ENCODE measurements around the gene OR5M11. TPM values are rescaled to one million over a fixed set of nuclear protein-coding genes. Genes with fewer than 3 reads are reported as not detected.
"Not testable (repeated sequence)": the region's sequence is repeated elsewhere in the genome, so short reads cannot be mapped to it uniquely, and the experiment has no call there.

Gene OR5M11
- total RNA-seq (ENCODE audit: low replicate concordance): not detected in 2 replicates

- no peak within 1 kb of the TSS for H3K4me3 Mint-ChIP-seq
- Histone ChIP-seq H3K9ac (no peak within 1 kb of the TSS), H3K4me3 (no peak within 1 kb of the TSS), H3K9me3 (ENCODE audit: low read depth) (no peaks in the 10 kb centered on the region), H3F3A (ENCODE audit: low read depth) (no peaks in the 10 kb centered on the region), H2AFZ (replicated peaks) (no peak within 1 kb of the TSS), H4K20me1 (ENCODE audit: low read depth) (no peaks in the 10 kb centered on the region), H3K27me3 (no peaks in the 10 kb centered on the region), H3K27ac (no peak within 1 kb of the TSS), H3K79me2 (ENCODE audit: low read depth) (no peaks in the 10 kb centered on the region), H3K4me2 (no peak within 1 kb of the TSS), H3K4me1 (no peaks in the 10 kb centered on the region), H3K36me3 (no peaks in the 10 kb centered on the region)
- H3K9me3 Mint-ChIP-seq: no peaks in the 10 kb centered on the region
- no peaks in the 10 kb centered on the region for H3K27me3 Mint-ChIP-seq (ENCODE audit: insufficient read depth, low read depth)
- DNase-seq (ENCODE audit: low spot score): no peak
- TF ChIP-seq EZH2 (IDR thresholded peaks at IDR 0.05) (no peak), EZH2phosphoT487 (IDR thresholded peaks at IDR 0.05) (no peak), CTCF (IDR thresholded peaks at IDR 0.05) (no peak)
- H3K27ac Mint-ChIP-seq: no peak within 1 kb of the TSS
- H3K4me1 Mint-ChIP-seq: no peaks in the 10 kb centered on the region
- no peaks in the 10 kb centered on the region for H3K36me3 Mint-ChIP-seq
Observed at GRCh38 chr11:56543157-56543556, at the start of gene OR5M11. Gene OR5M11, minus strand, starts transcription at chr11:56543257. Its CDS starts 0 bp downstream, at chr11:56543257.

DNA sequence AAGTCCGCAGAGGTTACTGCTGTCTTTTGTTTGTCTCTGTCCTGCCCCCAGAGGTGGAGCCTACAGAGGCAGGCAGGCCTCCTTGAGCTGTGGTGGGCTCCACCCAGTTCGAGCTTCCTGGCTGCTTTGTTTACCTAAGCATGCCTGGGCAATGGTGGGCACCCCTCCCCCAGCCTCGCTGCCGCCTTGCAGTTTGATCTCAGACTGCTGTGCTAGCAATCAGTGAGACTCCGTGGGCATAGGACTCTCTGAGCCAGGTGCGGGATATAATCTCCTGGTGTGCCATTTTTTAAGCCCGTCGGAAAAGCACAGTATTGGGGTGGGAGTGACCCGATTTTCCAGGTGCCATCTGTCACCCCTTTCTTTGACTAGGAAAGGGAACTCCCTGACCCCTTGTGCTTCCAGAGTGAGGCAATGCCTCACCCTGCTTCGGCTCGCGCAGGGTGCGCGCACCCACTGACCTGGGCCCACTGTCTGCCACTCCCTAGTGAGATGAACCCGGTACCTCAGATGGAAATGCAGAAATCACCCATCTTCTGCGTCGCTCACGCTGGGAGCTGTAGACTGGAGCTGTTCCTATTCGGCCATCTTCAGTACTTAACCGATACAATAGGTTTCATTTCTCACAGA lies 49.1 kb upstream of the OR5M11 start:
- H3K9ac ChIP-seq; H3K27ac ChIP-seq; H3K27ac Mint-ChIP-seq; H3K9me3 Mint-ChIP-seq; H3K4me3 ChIP-seq; DNase-seq (ENCODE audit: low spot score); H3F3A ChIP-seq (ENCODE audit: low read depth); H3K27me3 ChIP-seq; H3K36me3 Mint-ChIP-seq; H3K79me2 ChIP-seq (ENCODE audit: low read depth); H2AFZ ChIP-seq (replicated peaks); H3K4me3 Mint-ChIP-seq; H3K27me3 Mint-ChIP-seq (ENCODE audit: insufficient read depth, low read depth); H3K9me3 ChIP-seq (ENCODE audit: low read depth); H3K4me2 ChIP-seq; H3K4me1 ChIP-seq; H4K20me1 ChIP-seq (ENCODE audit: low read depth); H3K36me3 ChIP-seq; H3K4me1 Mint-ChIP-seq: not testable (repeated sequence)

DNA sequence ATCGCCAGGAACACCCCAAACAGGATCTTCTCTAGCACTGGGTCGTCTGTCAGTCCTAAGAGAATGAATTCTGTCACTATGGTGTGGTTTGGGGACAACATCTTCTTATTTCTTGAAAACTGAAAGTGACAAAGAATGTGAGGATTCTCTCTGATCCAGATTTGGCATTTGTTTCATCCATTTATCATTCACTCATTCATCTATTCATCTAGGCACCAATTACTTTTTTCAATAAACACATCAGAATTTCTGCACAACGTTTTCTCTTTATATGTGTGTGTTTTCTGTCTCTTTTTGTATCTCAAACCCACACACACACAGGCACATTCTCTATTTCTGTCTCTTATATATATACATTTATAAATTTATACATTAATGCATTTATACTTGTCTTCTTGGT lies 34.6 kb upstream of the OR5M11 start, which contains the start of gene OR5M10:
TSS of gene OR5M10 (minus strand) at position 101 of the 400 bp plus-strand sequence. CDS start at position 101, 0 bp downstream.
- no peak for DNase-seq (ENCODE audit: low spot score)
- H3K4me2 ChIP-seq: no peak within 1 kb of the TSS
- no peak within 1 kb of the TSS for H3K27ac Mint-ChIP-seq
- no peaks in the 10 kb centered on the region for H3K36me3 Mint-ChIP-seq
- peaks cover 2% of the 10 kb centered on the region for H3K27me3 Mint-ChIP-seq (ENCODE audit: insufficient read depth, low read depth)
- H3K9me3 ChIP-seq (ENCODE audit: low read depth): no peaks in the 10 kb centered on the region
- no peaks in the 10 kb centered on the region for H3K4me1 ChIP-seq
- H3K4me3 ChIP-seq: no peak within 1 kb of the TSS
- H3K27me3 ChIP-seq: no peaks in the 10 kb centered on the region
- no peak within 1 kb of the TSS for H3K4me3 Mint-ChIP-seq
- H3K79me2 ChIP-seq (ENCODE audit: low read depth): no peaks in the 10 kb centered on the region
- no peaks in the 10 kb centered on the region for H3F3A ChIP-seq (ENCODE audit: low read depth)
- no peak within 1 kb of the TSS for H3K27ac ChIP-seq
- H2AFZ ChIP-seq (replicated peaks): no peak within 1 kb of the TSS
- no peak within 1 kb of the TSS for H3K9ac ChIP-seq
- no peaks in the 10 kb centered on the region for H3K9me3 Mint-ChIP-seq
- H3K36me3 ChIP-seq: no peaks in the 10 kb centered on the region
- TF ChIP-seq EZH2phosphoT487 (IDR thresholded peaks at IDR 0.05) (no peak), CTCF (IDR thresholded peaks at IDR 0.05) (no peak), EZH2 (IDR thresholded peaks at IDR 0.05) (no peak)
- no peaks in the 10 kb centered on the region for H3K4me1 Mint-ChIP-seq
- H4K20me1 ChIP-seq (ENCODE audit: low read depth): no peaks in the 10 kb centered on the region

DNA sequence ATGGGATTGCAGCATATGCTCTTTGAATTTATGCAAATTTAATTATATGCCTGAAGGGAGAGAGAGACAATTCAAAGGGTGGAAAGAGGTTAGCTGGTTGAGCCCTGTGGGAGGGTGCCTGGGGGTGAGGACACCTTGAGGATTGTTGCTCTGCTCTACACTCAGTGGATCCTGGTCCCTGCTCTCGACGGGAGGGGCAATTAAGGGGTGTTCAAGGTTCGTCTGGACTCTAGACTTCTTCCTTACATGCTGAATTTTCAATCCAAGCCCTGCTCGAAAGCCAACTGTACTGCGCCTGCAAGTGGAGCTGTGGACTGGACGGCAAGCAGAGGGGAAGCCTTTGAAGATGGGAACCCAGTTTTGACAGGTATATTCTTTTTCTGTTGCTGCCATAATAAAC lies 15.5 kb upstream of the OR5M11 start:
- TF ChIP-seq EZH2 (IDR thresholded peaks at IDR 0.05) (no peak), EZH2phosphoT487 (IDR thresholded peaks at IDR 0.05) (no peak), CTCF (IDR thresholded peaks at IDR 0.05) (no peak)
- no peaks in the 10 kb centered on the region for H3K79me2 ChIP-seq (ENCODE audit: low read depth)

GRCh38 chr11:56554691-56555090 lies 11.6 kb upstream of the OR5M11 start:
- not testable (repeated sequence) for H3K4me3 Mint-ChIP-seq; H3K9me3 Mint-ChIP-seq; H2AFZ ChIP-seq (replicated peaks); H3K4me3 ChIP-seq; H3K27me3 Mint-ChIP-seq (ENCODE audit: insufficient read depth, low read depth); H3K27ac ChIP-seq; H3K9me3 ChIP-seq (ENCODE audit: low read depth); H4K20me1 ChIP-seq (ENCODE audit: low read depth); H3K4me1 Mint-ChIP-seq; H3K36me3 ChIP-seq; H3K4me1 ChIP-seq; H3F3A ChIP-seq (ENCODE audit: low read depth); H3K27ac Mint-ChIP-seq; H3K36me3 Mint-ChIP-seq; DNase-seq (ENCODE audit: low spot score); H3K27me3 ChIP-seq; H3K9ac ChIP-seq; H3K4me2 ChIP-seq; H3K79me2 ChIP-seq (ENCODE audit: low read depth)

More for the DNA sequence above, 15.5 kb upstream of the OR5M11 start:
- no peak for DNase-seq (ENCODE audit: low spot score)
- no peak overlapping the region for H3K4me2 ChIP-seq
- no peak overlapping the region for H3K9ac ChIP-seq
- no peak overlapping the region for H3K4me3 Mint-ChIP-seq
- H2AFZ ChIP-seq (replicated peaks): no peak overlapping the region
- no peak overlapping the region for H3K27ac ChIP-seq
- no peaks in the 10 kb centered on the region for H3K27me3 ChIP-seq
- no peaks in the 10 kb centered on the region for H4K20me1 ChIP-seq (ENCODE audit: low read depth)
- no peaks in the 10 kb centered on the region for H3K9me3 ChIP-seq (ENCODE audit: low read depth)
- H3K27ac Mint-ChIP-seq: no peak overlapping the region
- H3K4me1 Mint-ChIP-seq: no peaks in the 10 kb centered on the region
- H3K4me3 ChIP-seq: no peak overlapping the region
- H3K4me1 ChIP-seq: no peaks in the 10 kb centered on the region
- no peaks in the 10 kb centered on the region for H3K9me3 Mint-ChIP-seq
- H3K27me3 Mint-ChIP-seq (ENCODE audit: insufficient read depth, low read depth): peaks cover 2% of the 10 kb centered on the region
- no peaks in the 10 kb centered on the region for H3K36me3 Mint-ChIP-seq
- no peaks in the 10 kb centered on the region for H3F3A ChIP-seq (ENCODE audit: low read depth)
- no peaks in the 10 kb centered on the region for H3K36me3 ChIP-seq

Data from neural progenitor cell (in vitro differentiated cells).